Body of pancreas (tissue), 4 donors: Measurements from ENCODE around the gene CILP. TPM values are rescaled to one million over a fixed set of nuclear protein-coding genes. Genes with fewer than 3 reads are reported as not detected.

Experiments used
- ATAC-seq: fragments of 150-250 bp; one replicate; pipeline ENCODE4 v1.9.1; 2016
- DNase-seq, 4 donors: peaks; one replicate each; pipeline ENCODE4 v3.0.0-alpha.2; 2019
- H3K27ac ChIP-seq, 4 donors: fragments of 200-600 bp; sonication (generic); 1 replicate in 3 of 4; 2 replicates in 1 of 4; pipeline versions ENCODE4 v1.5.1 to v1.6.1; 2016 to 2019; ENCODE audit warnings: mild to moderate bottlenecking in 1 of 4, mixed read lengths in 1 of 4, moderate library complexity in 1 of 4
- H3K27me3 ChIP-seq, 2 donors: fragments of 200-600 bp; sonication (generic); one replicate each; pipeline ENCODE4 v1.6.0; 2016; ENCODE audit warnings: mild to moderate bottlenecking in 1 of 2
- H3K36me3 ChIP-seq, 2 donors: fragments of 200-600 bp; sonication (generic); replicated peaks in 1 of 2; 2 replicates each; pipeline ENCODE4 v1.5.1; 2016; ENCODE audit warnings: low read depth in 2 of 2; ENCODE audit not compliant: insufficient read depth in 1 of 2
- H3K4me1 ChIP-seq: fragments of 200-600 bp; sonication (generic); one replicate; pipeline ENCODE4 v1.6.0; 2016
- H3K4me3 ChIP-seq, 2 donors: fragments of 200-600 bp; sonication (generic); 1 replicate in 1 of 2; 2 replicates in 1 of 2; pipeline ENCODE4 v1.5.1; 2016 to 2019
- H3K9me3 ChIP-seq, 3 donors: fragments of 200-600 bp; sonication (generic); 1 replicate in 2 of 3; 2 replicates in 1 of 3; pipeline ENCODE4 v1.5.1; 2016
- POLR2A ChIP-seq, 3 donors: fragments of 450-650 bp; IDR thresholded peaks; one replicate each; pipeline ENCODE4 v1.6.1; 2016; ENCODE audit warnings: antibody characterized with exemption in 3 of 3, mild to moderate bottlenecking in 2 of 3
- WGBS, 2 donors: methylation state at CpG; one replicate each; pipeline ENCODE4 v1.1.5; 2017; 5-methylcytosine and 5-hydroxymethylcytosine counted together
- intact Hi-C: fragments of 100-400 bp; cut with DNase I; formaldehyde crosslinking; loops from one replicate; pipeline ENCODE4 v1.15.1; 2023
- total RNA-seq, 2 donors: library from RNA; depleted of rRNA; stranded (reverse); fragments of >200 nt; gene quantifications; one replicate each; pipeline ENCODE4 v1.1.0, GENCODE V29; 2016
- TF ChIP-seq, protein P1 (sequence below), 7 experiments: fragments of 450-650 bp in 4 of 7; fragments of 200-600 bp in 3 of 7; sonication (generic) in 3 of 7; IDR thresholded peaks; one replicate each; pipeline ENCODE4 v1.5.1; 2016 to 2019; ENCODE audit warnings: antibody characterized with exemption in 7 of 7

CILP gene
- total RNA-seq, 2 donors from 2014 or later = 4.4 to 18.8 TPM

DNA sequence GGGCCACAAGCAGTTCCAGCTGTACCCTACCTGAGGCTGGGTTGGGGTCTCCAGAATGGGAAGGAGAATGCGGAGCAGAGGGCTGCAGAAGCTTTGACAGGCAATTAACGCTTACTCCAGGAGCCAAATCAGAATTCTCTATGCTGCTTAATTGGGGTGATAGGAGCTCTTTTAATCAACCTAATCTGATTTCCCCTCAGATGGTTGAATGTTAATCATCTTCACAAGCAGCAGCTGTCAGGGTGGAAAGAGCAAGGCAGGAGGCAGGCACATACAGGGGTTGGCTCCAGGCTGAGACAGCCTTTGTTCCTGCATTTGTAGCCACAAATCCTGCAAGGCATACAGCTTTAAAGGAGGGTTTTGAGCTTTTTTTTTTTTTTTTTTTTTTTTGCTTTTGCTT, 2.6 kb downstream of the CILP start:
- H3K4me1 ChIP-seq = no peaks in the 10 kb centered on the region
- H3K27me3 ChIP-seq = no peaks in the 10 kb centered on the region
- no peak overlapping the region for H3K27ac ChIP-seq
- H3K36me3 ChIP-seq = no peaks in the 10 kb centered on the region
- H3K4me3 ChIP-seq = no peak overlapping the region
- DNase-seq (no peak), ATAC-seq (no peak)
- H3K9me3 ChIP-seq = no peaks in the 10 kb centered on the region
- intact Hi-C loops = no loop called here
- 97 to 100% methylated on average over 2 of the region's 2 CpGs for WGBS, 2 donors
- TF ChIP-seq, protein P1, sequence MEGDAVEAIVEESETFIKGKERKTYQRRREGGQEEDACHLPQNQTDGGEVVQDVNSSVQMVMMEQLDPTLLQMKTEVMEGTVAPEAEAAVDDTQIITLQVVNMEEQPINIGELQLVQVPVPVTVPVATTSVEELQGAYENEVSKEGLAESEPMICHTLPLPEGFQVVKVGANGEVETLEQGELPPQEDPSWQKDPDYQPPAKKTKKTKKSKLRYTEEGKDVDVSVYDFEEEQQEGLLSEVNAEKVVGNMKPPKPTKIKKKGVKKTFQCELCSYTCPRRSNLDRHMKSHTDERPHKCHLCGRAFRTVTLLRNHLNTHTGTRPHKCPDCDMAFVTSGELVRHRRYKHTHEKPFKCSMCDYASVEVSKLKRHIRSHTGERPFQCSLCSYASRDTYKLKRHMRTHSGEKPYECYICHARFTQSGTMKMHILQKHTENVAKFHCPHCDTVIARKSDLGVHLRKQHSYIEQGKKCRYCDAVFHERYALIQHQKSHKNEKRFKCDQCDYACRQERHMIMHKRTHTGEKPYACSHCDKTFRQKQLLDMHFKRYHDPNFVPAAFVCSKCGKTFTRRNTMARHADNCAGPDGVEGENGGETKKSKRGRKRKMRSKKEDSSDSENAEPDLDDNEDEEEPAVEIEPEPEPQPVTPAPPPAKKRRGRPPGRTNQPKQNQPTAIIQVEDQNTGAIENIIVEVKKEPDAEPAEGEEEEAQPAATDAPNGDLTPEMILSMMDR (IDR thresholded peaks at IDR 0.05) = no peak
- no peak for TF ChIP-seq POLR2A (IDR thresholded peaks at IDR 0.05)

DNA sequence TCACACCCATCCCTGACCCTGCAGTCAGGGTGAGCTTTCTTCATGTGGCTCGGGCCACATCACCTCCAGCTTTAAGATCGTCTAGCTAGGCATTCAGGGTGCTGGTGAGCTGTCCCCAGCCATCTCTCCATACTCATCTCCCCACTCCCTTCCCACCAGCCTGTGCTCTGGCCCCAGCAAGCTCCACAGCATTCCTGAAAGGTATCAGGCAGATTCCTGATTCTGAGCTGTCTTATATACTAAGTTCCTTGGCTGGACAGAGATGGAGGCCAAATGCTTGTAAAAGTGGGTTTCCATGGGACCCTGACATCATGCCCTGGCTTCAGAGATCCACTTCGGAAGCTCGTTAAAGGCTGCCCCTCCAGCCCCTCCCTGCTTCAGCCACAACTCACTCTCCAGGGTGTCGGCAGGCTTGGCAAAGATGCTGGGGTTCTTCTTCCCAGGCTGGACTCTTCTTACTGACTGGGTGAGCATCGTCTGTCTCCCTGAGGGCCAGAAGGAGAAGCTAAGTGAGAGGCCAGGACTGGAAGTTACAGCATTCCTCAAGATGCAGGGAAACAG, 3.9 kb downstream of the CILP start:
- no peak overlapping the region for H3K27ac ChIP-seq
- DNase-seq (no peak), ATAC-seq (no peak)
- H3K9me3 ChIP-seq = no peaks in the 10 kb centered on the region
- WGBS, 2 donors = 72 to 79% methylated on average over 5 to 6 of the region's 6 CpGs
- H3K27me3 ChIP-seq = no peaks in the 10 kb centered on the region
- H3K4me3 ChIP-seq = no peak overlapping the region
- no peaks in the 10 kb centered on the region for H3K4me1 ChIP-seq
- intact Hi-C loops = no loop called here
- H3K36me3 ChIP-seq = no peaks in the 10 kb centered on the region
- TF ChIP-seq, protein P1 (IDR thresholded peaks at IDR 0.05) = no peak
- TF ChIP-seq POLR2A (IDR thresholded peaks at IDR 0.05) = no peak

DNA sequence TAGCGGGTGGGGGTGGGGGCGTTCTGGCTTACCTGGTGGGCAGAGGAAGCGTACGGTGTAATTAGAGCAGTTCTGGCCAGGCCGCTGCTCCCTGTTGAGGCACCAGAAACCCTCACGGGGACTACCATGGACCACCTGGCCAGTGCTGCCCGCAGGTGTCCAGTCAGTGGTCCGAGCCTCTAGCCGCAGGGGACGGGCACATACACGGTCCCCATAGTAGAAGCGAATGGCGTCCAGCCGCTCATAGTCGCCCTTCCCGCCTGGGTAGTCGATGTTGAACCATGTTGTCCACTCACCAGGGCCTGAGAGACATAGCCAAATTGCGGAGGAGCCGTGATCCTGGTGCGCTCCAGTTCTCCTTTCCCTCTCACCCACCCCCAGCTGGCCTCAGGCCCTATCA, 4.5 kb downstream of the CILP start:
- no peaks in the 10 kb centered on the region for H3K36me3 ChIP-seq
- H3K27me3 ChIP-seq = no peaks in the 10 kb centered on the region
- no peaks in the 10 kb centered on the region for H3K4me1 ChIP-seq
- TF ChIP-seq POLR2A (IDR thresholded peaks at IDR 0.05) = no peak
- TF ChIP-seq, protein P1 (IDR thresholded peaks at IDR 0.05) = no peak
- ATAC-seq = no peak
- intact Hi-C loops = no loop called here
- H3K4me3 ChIP-seq = no peak overlapping the region
- no peaks in the 10 kb centered on the region for H3K9me3 ChIP-seq
- H3K27ac ChIP-seq = no peak overlapping the region
- WGBS, 2 donors = 81 to 92% methylated on average over 19 to 20 of the region's 20 CpGs
- no peak for DNase-seq

DNA sequence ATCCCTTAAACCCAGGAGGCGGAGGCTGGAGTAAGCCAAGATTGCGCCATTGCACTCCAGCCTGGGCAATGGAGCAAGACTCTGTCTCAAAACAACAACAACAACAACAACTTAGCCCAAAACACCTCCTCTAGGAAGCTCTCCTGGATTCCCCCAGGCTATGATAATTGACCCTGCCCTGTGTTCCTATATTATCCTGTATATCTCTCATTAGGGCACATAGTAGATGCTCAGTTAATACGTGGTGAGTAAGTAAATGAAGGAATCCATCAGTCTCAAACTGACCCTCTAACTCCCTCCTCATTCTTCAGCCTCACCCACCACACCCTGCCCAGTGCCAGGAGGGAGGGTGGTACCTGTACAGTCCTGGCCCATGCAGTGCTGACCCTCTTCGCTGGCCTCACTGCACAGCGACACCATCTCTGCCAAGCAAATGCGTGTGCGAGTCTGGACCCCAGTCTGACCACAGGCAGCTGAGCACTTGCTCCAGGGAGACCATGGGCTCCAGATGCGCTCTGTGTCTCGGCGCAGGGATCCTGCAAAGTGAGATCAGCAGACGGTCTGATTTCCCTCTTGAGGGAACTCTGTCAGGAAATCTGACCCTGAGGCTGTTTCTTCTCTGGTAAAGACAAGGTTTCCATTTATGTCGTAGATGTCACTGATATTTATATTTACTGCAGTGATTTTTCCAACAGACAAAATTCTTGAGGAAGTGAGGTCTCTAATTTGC, 6.2 kb downstream of the CILP start:
- ATAC-seq (no peak), DNase-seq (no peak)
- intact Hi-C loops = no loop called here

More for the DNA sequence above, 6.2 kb downstream of the CILP start:
- Histone ChIP-seq H3K27me3 (no peaks in the 10 kb centered on the region), H3K4me1 (no peaks in the 10 kb centered on the region), H3K9me3 (no peaks in the 10 kb centered on the region), H3K36me3 (no peaks in the 10 kb centered on the region), H3K4me3 (no peak overlapping the region), H3K27ac (no peak overlapping the region)
- TF ChIP-seq POLR2A (IDR thresholded peaks at IDR 0.05) = no peak
- TF ChIP-seq, protein P1 (IDR thresholded peaks at IDR 0.05) = no peak
- WGBS, 2 donors = 94% methylated on average over 10 to 12 of the region's 12 CpGs
